Stomach (tissue), 4 donors: ENCODE data around the gene TMEM106B.

ENCODE experiments used
- EP300 ChIP-seq: sonication (generic); formaldehyde crosslinking; IDR thresholded peaks from one replicate; pipeline ENCODE4 v1.6.1; 2017; ENCODE audit warnings: antibody characterized with exemption
- POLR2A ChIP-seq, 4 donors: fragments of 450-650 bp; IDR thresholded peaks; one replicate each; pipeline ENCODE4 v1.6.1; 2016; ENCODE audit warnings: antibody characterized with exemption in 4 of 4, control low read depth in 2 of 4, mild to moderate bottlenecking in 1 of 4, moderate library complexity in 1 of 4
- POLR2AphosphoS5 ChIP-seq, 3 donors: sonication (generic); formaldehyde crosslinking; IDR thresholded peaks; one replicate each; pipeline ENCODE4 v1.6.1; 2016; ENCODE audit warnings: antibody characterized with exemption in 3 of 3
- TF ChIP-seq, protein P1 (sequence below), 7 experiments: fragments of 450-650 bp in 4 of 7; fragments of 200-600 bp in 3 of 7; sonication (generic) in 3 of 7; IDR thresholded peaks; one replicate each; pipeline ENCODE4 v1.5.1; 2016 to 2019; ENCODE audit warnings: antibody characterized with exemption in 7 of 7, control low read depth in 2 of 7, mild to moderate bottlenecking in 1 of 7

DNA sequence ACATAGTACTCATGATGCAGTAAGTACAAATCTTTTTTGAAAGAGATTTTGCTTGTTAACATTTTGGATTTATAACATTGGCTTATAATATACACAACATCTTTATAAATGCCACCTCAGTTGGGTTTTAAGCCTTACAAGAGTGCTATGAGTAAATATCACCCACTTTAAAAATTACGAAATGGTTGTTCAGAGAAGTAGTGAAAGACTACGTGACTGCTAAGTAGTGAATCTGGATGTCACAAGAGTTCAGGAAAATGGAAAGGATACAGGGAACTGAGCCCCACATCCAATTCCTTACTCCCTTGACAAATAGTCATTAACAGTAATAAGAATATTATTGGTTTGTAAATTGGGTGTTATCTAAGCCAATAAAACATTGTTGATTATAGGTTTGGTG is 20.0 kb downstream of the TMEM106B start:
- TF ChIP-seq, protein P1, sequence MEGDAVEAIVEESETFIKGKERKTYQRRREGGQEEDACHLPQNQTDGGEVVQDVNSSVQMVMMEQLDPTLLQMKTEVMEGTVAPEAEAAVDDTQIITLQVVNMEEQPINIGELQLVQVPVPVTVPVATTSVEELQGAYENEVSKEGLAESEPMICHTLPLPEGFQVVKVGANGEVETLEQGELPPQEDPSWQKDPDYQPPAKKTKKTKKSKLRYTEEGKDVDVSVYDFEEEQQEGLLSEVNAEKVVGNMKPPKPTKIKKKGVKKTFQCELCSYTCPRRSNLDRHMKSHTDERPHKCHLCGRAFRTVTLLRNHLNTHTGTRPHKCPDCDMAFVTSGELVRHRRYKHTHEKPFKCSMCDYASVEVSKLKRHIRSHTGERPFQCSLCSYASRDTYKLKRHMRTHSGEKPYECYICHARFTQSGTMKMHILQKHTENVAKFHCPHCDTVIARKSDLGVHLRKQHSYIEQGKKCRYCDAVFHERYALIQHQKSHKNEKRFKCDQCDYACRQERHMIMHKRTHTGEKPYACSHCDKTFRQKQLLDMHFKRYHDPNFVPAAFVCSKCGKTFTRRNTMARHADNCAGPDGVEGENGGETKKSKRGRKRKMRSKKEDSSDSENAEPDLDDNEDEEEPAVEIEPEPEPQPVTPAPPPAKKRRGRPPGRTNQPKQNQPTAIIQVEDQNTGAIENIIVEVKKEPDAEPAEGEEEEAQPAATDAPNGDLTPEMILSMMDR (IDR thresholded peaks at IDR 0.05), result no peak
- TF ChIP-seq POLR2AphosphoS5 (IDR thresholded peaks at IDR 0.05), result no peak
- TF ChIP-seq EP300, result no peak
- TF ChIP-seq POLR2A (IDR thresholded peaks at IDR 0.05), result no peak
